HG03460 (cell line): ENCODE data around the gene GYPB.
"Not testable (repeated sequence)": the region's sequence is repeated elsewhere in the genome, so short reads cannot be mapped to it uniquely, and the experiment has no call there.

Experiments used
- ATAC-seq: cut with Tn5 transposase; IDR thresholded peaks from one replicate; pipeline ENCODE4 v1.9.1; 2021; ENCODE audit not compliant: unreplicated experiment

The GYPB gene

GRCh38 chr4:143950185-143950584 is 69.0 kb downstream of the GYPB start:
- ATAC-seq, result not testable (repeated sequence)

GRCh38 chr4:143947493-143947892 is 71.7 kb downstream of the GYPB start:
- not testable (repeated sequence) for ATAC-seq
